Measurements from ENCODE around the gene SNN.

The SNN gene

DNA sequence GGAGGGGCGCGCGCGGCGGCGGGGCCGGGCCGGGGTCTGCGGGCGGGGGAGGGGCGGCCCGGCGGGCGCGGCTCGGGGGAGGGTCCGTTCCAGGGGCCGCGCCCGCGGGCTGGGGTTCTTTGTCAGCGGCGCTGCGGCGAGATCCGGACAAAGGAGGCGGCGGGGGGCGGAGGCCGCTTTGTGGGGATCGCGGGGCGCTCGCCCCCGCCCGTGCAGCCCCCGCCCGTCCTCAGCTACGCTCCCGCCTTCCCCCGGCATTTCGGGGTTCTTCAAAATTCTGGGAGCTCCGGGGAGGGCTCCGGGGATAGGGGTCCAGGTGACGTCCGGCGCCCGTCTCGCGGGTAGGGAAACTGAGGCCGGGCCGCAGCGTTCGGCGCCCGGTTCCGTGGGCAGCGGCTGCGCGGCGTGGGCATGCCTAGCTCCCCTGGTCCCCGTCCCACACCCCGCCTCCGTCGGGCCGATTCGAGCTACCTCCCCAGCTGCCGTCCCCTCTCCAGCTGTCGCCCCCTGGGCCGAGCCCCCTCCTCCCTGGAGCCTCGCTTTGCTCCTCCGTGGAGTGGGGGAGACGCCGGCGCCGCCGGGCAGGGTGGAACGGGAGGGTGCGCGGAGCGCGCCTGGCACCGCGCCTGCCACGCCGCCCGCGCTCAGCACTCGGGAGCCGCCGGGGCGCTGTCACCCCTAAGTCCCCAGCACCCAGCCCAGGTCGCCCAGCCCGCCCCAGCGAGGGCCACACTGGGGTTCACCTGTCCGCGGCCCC lies 546 bp downstream of the SNN start:
- no peak for DNase-seq (ENCODE audit: extremely low read depth, low read depth)
- TF ChIP-seq, protein P1, sequence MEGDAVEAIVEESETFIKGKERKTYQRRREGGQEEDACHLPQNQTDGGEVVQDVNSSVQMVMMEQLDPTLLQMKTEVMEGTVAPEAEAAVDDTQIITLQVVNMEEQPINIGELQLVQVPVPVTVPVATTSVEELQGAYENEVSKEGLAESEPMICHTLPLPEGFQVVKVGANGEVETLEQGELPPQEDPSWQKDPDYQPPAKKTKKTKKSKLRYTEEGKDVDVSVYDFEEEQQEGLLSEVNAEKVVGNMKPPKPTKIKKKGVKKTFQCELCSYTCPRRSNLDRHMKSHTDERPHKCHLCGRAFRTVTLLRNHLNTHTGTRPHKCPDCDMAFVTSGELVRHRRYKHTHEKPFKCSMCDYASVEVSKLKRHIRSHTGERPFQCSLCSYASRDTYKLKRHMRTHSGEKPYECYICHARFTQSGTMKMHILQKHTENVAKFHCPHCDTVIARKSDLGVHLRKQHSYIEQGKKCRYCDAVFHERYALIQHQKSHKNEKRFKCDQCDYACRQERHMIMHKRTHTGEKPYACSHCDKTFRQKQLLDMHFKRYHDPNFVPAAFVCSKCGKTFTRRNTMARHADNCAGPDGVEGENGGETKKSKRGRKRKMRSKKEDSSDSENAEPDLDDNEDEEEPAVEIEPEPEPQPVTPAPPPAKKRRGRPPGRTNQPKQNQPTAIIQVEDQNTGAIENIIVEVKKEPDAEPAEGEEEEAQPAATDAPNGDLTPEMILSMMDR (IDR thresholded peaks at IDR 0.05; ENCODE audit: low read depth, low read length): no peak

DNA sequence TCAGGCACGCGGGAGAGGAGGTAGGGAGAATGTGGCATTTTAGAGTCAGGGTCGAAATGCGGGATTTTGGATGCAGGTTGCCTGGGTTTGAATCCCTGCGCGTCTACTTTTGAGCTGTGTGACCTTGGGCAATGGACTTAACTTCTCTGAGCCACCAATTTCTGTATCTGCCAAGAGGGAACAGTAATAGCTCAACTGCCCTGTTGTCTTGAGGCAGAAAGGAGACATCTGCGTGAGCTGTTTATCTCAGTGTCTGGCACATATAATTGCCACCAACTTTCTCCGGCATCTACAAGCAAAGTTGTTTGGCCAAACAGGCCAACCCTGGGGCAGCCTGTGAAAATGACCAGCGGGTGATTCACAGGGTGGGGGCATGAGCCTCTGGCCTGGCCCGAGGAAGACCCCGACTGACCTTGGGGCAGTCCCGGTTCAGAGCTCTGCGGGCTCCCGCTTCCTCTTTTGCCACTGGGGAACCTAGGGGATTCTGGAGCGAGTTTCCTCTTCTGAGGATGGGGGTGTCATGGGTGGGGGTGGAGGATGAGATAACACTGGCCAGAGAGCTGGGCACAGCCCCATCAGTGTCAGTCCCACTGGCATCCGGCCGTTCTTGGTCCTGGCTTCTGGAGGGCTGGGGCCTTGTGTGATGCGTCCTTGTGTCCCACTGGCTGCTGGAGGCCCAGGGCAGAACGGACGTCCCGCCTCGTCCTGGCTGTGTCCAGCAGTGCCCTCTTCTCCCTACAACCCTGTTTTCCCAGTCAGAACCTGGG lies 1.3 kb downstream of the SNN start:
- TF ChIP-seq, protein P1 (IDR thresholded peaks at IDR 0.05; ENCODE audit: low read depth, low read length): no peak
- no peak for DNase-seq (ENCODE audit: extremely low read depth, low read depth)

DNA sequence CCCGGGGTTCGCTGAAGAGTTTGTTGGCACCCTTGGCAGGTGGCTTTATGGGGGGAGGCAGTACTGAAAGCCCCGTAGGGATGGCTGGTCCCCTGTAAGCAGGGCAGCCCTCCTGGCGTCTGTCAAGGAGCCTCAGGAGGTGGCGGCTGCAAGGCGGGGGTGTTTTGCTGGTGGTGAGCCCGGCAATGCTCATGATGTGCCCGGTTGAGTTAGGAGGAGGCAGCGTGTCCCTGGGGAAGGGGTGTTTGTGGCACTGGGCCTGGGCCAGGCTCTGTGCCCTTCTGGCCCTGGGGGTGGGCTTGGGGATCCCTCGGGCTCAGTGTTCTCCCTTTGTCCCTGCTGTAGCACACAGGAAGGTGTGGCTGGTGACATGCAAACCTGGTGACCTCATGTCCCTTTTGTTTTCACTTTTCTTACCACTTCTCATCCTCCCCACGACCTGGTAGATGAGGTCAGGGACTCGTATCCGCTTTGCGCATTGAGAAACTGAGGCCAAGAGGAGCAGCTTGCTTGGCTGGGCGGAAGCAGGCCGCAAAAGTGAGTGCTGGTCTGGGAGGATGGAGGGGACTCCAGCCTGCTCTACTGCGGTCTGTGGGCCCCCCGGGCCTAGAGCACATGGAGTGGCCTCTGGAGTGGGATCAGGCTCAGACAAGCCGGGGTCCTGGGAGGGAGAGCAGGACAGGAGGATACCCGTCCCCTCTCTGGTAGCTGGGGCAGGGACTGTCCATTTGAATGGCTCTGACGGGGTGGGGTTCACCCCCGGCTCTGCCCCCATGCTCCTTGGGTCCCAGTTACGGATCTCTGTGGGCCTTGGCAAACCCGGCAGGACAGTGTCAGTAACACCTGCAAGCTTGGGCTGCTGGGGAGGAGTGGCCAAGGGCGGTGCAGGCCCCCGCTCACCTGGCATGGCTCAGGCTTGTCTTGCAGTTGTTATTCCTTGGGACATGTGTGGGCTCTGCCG lies 2.2 kb downstream of the SNN start:
- no peak for DNase-seq (ENCODE audit: extremely low read depth, low read depth)
- TF ChIP-seq, protein P1 (IDR thresholded peaks at IDR 0.05; ENCODE audit: low read depth, low read length): no peak

DNA sequence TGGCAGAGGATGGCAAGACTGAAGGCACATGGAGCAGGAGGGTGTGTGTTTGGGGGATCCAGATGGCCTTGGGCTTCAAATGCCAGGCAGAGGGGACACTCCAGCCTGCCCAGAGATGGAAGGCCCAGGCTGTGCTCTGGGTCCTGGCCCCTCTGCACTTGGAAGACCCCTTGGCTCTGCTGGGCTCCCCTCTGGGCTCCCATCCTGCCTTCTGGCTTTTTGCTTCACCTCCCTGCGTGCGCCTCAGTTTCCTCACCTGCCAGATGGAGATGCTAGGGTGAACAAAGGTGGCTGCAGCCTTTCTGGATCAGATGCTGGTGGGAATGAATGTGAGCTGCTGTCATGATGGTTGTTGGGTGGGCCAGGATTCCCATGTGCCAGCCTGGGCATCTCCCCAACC lies 3.0 kb downstream of the SNN start:
- TF ChIP-seq, protein P1 (IDR thresholded peaks at IDR 0.05; ENCODE audit: low read depth, low read length): no peak
- DNase-seq (ENCODE audit: extremely low read depth, low read depth): no peak

DNA sequence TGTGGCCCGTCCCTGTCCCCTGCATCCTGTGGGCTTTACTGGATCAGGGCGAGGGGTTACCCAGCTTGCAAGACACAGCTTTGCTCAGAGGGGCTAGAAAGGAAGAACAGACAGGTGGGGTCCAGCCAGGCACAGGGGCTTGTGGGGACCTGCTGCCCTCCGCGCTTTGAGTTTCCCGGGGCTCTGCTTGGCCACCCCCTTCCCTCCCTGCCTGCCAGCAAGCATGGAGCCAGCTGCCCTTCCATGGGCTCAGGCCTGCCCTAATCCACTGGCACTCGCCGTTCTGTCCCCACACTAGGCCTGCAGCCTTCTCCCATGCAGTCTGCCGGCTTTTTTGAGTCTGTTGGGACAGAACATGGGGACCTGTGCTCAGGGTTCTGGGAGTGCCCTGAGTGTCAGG lies 3.4 kb downstream of the SNN start:
- no peak for DNase-seq (ENCODE audit: extremely low read depth, low read depth)
- TF ChIP-seq, protein P1 (IDR thresholded peaks at IDR 0.05; ENCODE audit: low read depth, low read length): no peak

DNA sequence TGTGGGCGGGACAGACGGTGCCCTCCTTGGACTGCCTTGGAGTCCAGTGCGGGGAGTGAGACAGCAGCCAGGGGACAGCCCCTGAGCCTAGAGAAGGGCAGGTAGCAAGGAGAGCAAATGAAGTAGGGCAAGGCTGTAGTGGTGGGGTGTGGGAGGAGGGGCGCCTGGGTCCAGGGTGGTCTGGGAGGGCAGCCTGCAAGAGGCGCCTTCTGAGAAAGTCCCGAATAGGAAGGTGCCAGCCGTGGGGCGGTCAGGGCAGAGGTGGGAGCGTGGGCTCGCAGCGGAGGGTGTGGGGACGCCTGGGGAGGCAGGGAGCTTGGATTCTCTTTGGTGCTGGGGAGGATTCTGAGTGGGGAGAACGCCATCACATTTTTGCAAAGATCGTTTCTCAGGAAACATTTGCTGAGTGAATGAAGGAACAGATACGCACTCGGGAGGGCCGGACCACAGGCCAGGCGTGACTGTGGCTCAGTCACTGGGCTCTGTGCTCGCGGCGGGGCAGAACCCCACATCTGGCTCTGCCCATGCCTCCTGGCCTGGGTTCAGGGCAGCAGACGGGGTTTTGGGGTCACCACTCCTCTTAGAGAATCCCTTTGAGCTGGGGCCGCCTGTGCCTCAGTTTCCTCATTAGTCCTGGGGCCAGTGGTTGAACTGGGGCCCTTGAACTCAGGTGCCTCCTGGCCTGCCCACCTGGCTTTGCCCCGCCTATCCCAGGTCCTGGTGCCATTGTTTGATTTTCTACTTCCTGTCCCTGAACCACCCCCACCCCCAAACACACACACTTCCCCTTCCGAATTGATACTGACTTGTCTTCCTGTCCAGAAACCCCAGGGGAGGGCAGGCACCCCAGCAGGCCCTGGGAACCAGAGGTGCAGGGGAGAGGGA lies 4.2 kb downstream of the SNN start:
- DNase-seq (ENCODE audit: extremely low read depth, low read depth): no peak
- TF ChIP-seq, protein P1 (IDR thresholded peaks at IDR 0.05; ENCODE audit: low read depth, low read length): no peak
